ENCODE data around the gene SLC7A8.

GRCh38 chr14:23115039-23115731 is 68.3 kb downstream of the SLC7A8 start:
- TF ChIP-seq EZH2 (IDR thresholded peaks at IDR 0.05; ENCODE audit: low read length, unreplicated experiment) = no peak
- TF ChIP-seq CTCF (conservative IDR thresholded peaks at IDR 0.05; ENCODE audit: low read depth, low read length) = no peak

All from PC-3 (cell line).